MV-4-11 (cell line): ENCODE data around the gene PCDHA1.

Experiments used
- DNase-seq: peaks from one replicate; lab custom pipeline; 2025; lab: John Stamatoyannopoulos, UW

Gene PCDHA1

GRCh38 chr5:140988608-140989007 is 202.7 kb downstream of the PCDHA1 start:
- no peak for DNase-seq

GRCh38 chr5:140989254-140990020 is 203.5 kb downstream of the PCDHA1 start:
- no peak for DNase-seq

GRCh38 chr5:140992828-140993227 is 206.9 kb downstream of the PCDHA1 start:
- DNase-seq, result no peak

GRCh38 chr5:140996060-140996459 is 210.1 kb downstream of the PCDHA1 start:
- DNase-seq, result no peak

GRCh38 chr5:140998921-140999410 is 213.0 kb downstream of the PCDHA1 start:
- no peak for DNase-seq

- no peak for DNase-seq
These were observed 215.5 kb downstream of the PCDHA1 start for GRCh38 chr5:141001446-141001843.

GRCh38 chr5:141001844-141002604 is 216.1 kb downstream of the PCDHA1 start:
- no peak for DNase-seq

- no peak for DNase-seq
These were observed 216.6 kb downstream of the PCDHA1 start for GRCh38 chr5:141002605-141002965.

GRCh38 chr5:141003031-141003430 is 217.1 kb downstream of the PCDHA1 start:
- DNase-seq, result no peak

GRCh38 chr5:141003791-141004611 is 218.1 kb downstream of the PCDHA1 start:
- DNase-seq, result no peak

- no peak for DNase-seq
These were observed 221.9 kb downstream of the PCDHA1 start for GRCh38 chr5:141007791-141008190.

GRCh38 chr5:141010047-141010793 is 224.3 kb downstream of the PCDHA1 start:
- DNase-seq, result no peak

GRCh38 chr5:141017943-141018342 is 232.0 kb downstream of the PCDHA1 start:
- DNase-seq, result no peak

GRCh38 chr5:141022384-141022783 is 236.4 kb downstream of the PCDHA1 start:
- DNase-seq, result no peak

GRCh38 chr5:141031006-141031405 is 245.1 kb downstream of the PCDHA1 start:
- no peak for DNase-seq

- no peak for DNase-seq
These were observed 246.7 kb downstream of the PCDHA1 start for GRCh38 chr5:141032626-141033025.

- no peak for DNase-seq
These were observed 253.1 kb downstream of the PCDHA1 start for GRCh38 chr5:141039061-141039460.

GRCh38 chr5:141039517-141039916 is 253.6 kb downstream of the PCDHA1 start:
- DNase-seq, result no peak

- DNase-seq, result no peak
These were observed 254.3 kb downstream of the PCDHA1 start for GRCh38 chr5:141040093-141040770.

GRCh38 chr5:141040771-141041426 is 255.0 kb downstream of the PCDHA1 start:
- peak; percentile 79 for DNase-seq

GRCh38 chr5:141041427-141041785 is 255.5 kb downstream of the PCDHA1 start:
- DNase-seq, result no peak
